AG04450 (cell line): ENCODE results near the gene ATP6V1C2. TPM values are rescaled to one million over a fixed set of nuclear protein-coding genes. Genes with fewer than 3 reads are reported as not detected.

ENCODE experiments used
- CTCF ChIA-PET: fragments of 300-600, 350-600 bp; formaldehyde crosslinking; extraction: SDS; loops from one replicate; lab custom pipeline; 2022; ENCODE audit warnings: antibody characterized with exemption, inconsistent platforms; lab: Charles Lee
- POLR2A ChIA-PET: fragments of 350-600 bp; formaldehyde crosslinking; extraction: SDS; loops from one replicate; lab custom pipeline; 2021; ENCODE audit warnings: antibody characterized with exemption, inconsistent platforms; lab: Yijun Ruan, JAX
- DNase-seq: peaks from one replicate; pipeline ENCODE4 v3.0.0-alpha.2; 2011; ENCODE audit warnings: low read depth, low spot score
- H3K27ac ChIP-seq: one replicate; pipeline ENCODE4 v1.5.1; 2012; ENCODE audit warnings: low read depth, low read length, control low read depth
- H3K27me3 ChIP-seq: one replicate; pipeline ENCODE4 v1.6.0; 2012; ENCODE audit warnings: low read length; ENCODE audit not compliant: control insufficient read depth, insufficient read depth
- H3K4me3 ChIP-seq: 2 replicates; pipeline ENCODE4 v1.5.1; 2011; ENCODE audit warnings: mild to moderate bottlenecking, low read depth, low read length, control low read depth
- H3K9me3 ChIP-seq: 2 replicates; pipeline ENCODE4 v1.5.1; 2012; ENCODE audit warnings: low read length; ENCODE audit not compliant: control insufficient read depth, insufficient read depth
- CTCF ChIP-seq: IDR thresholded peaks from 2 replicates; pipeline ENCODE4 v1.5.1; 2011; ENCODE audit warnings: low read depth, low read length, control low read depth, inconsistent platforms
- polyA plus RNA-seq: library from polyadenylated mRNA; depleted of rRNA; stranded (reverse); fragments of >200 nt; gene quantifications from 2 replicates; pipeline ENCODE4 v1.2.3, GENCODE V29; 2011

Gene ATP6V1C2
- polyA plus RNA-seq, 1 experiment = 0.14 TPM

- Histone ChIP-seq H3K27ac (no peak overlapping the region), H3K9me3 (peaks cover 3% of the 10 kb centered on the region; the same call in 1 of the 2 replicates), H3K4me3 (no peak overlapping the region), H3K27me3 (no peaks in the 10 kb centered on the region)
- POLR2A ChIA-PET = no interaction called here
- CTCF ChIA-PET = no interaction called here
- DNase-seq = no peak
- no peak for TF ChIP-seq CTCF
Observed at GRCh38 chr2:10686176-10686730, 35.2 kb upstream of the ATP6V1C2 start.

GRCh38 chr2:10688921-10689807, 32.3 kb upstream of the ATP6V1C2 start:
- TF ChIP-seq CTCF = no peak
- H3K4me3 ChIP-seq = peak overlapping the region; percentile 99
- ChIA-PET CTCF (interaction anchor here (1.0 kb wide), 1 partner anchor 280 kb away, joined by 3 read pairs; no protein-coding TSS in a partner anchor), POLR2A (interaction anchor here (0.8 to 1.2 kb wide), 2 partner anchors 123 to 249 kb away, joined by 3 to 4 read pairs; partner anchors contain the start of gene PDIA6)
- peaks cover 3% of the 10 kb centered on the region; the same call in 1 of the 2 replicates for H3K9me3 ChIP-seq
- peak overlapping the region; percentile 65 for H3K27ac ChIP-seq
- no peaks in the 10 kb centered on the region for H3K27me3 ChIP-seq
- no peak for DNase-seq

- POLR2A ChIA-PET = no interaction called here
Observed at GRCh38 chr2:10691521-10691920, 29.9 kb upstream of the ATP6V1C2 start.

GRCh38 chr2:10700078-10700803, 21.2 kb upstream of the ATP6V1C2 start:
- no peak for TF ChIP-seq CTCF
- CTCF ChIA-PET = no interaction called here
- H3K4me3 ChIP-seq = no peak overlapping the region
- H3K27me3 ChIP-seq = peaks cover 4% of the 10 kb centered on the region
- H3K9me3 ChIP-seq = no peaks in the 10 kb centered on the region
- H3K27ac ChIP-seq = no peak overlapping the region
- no peak for DNase-seq
- POLR2A ChIA-PET = no interaction called here

More at GRCh38 chr2:10691521-10691920, 29.9 kb upstream of the ATP6V1C2 start:
- H3K27ac ChIP-seq = no peak overlapping the region
- no peak overlapping the region for H3K4me3 ChIP-seq
- no peaks in the 10 kb centered on the region for H3K27me3 ChIP-seq
- H3K9me3 ChIP-seq = peaks cover 3% of the 10 kb centered on the region; the same call in 1 of the 2 replicates
- CTCF ChIA-PET = no interaction called here
- no peak for DNase-seq
- no peak for TF ChIP-seq CTCF
